ENCODE results near the gene HS6ST3. TPM values are rescaled to one million over a fixed set of nuclear protein-coding genes. Genes with fewer than 3 reads are reported as not detected.

Gene HS6ST3
- total and polyA plus RNA-seq, 8 donors: 0.65 to 3.4 (median 1.8) TPM

DNA sequence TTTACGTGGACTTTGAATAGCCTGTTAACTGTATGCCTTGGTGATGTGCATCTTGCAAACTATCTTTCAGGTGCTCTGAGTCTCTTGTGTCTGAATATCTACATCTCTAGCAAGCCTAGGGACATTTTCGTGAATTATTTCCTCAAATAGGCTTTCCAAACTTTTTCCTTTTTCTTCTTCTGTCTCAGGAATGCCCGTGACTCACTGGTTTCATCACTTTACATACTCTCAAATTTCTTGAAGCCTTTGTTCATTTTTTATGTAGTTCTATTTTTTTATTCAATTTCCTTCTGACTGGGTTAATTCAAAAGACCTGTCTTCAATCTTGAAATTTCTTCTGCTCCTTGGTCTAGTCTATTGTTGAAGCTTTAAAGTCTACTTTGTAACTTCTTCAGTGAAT, 572.1 kb downstream of the HS6ST3 start:
- TF ChIP-seq, protein P1, sequence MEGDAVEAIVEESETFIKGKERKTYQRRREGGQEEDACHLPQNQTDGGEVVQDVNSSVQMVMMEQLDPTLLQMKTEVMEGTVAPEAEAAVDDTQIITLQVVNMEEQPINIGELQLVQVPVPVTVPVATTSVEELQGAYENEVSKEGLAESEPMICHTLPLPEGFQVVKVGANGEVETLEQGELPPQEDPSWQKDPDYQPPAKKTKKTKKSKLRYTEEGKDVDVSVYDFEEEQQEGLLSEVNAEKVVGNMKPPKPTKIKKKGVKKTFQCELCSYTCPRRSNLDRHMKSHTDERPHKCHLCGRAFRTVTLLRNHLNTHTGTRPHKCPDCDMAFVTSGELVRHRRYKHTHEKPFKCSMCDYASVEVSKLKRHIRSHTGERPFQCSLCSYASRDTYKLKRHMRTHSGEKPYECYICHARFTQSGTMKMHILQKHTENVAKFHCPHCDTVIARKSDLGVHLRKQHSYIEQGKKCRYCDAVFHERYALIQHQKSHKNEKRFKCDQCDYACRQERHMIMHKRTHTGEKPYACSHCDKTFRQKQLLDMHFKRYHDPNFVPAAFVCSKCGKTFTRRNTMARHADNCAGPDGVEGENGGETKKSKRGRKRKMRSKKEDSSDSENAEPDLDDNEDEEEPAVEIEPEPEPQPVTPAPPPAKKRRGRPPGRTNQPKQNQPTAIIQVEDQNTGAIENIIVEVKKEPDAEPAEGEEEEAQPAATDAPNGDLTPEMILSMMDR (IDR thresholded peaks at IDR 0.05): no peak
- intact Hi-C loops (cut with DNase I): no loop called here
- H3K27ac ChIP-seq: no peak overlapping the region
- H3K4me1 ChIP-seq: no peaks in the 10 kb centered on the region
- no peak for ATAC-seq
- 74 to 80% methylated on average over 3 of the region's 3 CpGs for WGBS, 2 donors
- no peaks in the 10 kb centered on the region for H3K36me3 ChIP-seq
- no peak for DNase-seq
- no peaks in the 10 kb centered on the region for H3K27me3 ChIP-seq
- no peak overlapping the region for H3K4me3 ChIP-seq
- no peak for FAIRE-seq
- H3K9me3 ChIP-seq: no peaks in the 10 kb centered on the region

DNA sequence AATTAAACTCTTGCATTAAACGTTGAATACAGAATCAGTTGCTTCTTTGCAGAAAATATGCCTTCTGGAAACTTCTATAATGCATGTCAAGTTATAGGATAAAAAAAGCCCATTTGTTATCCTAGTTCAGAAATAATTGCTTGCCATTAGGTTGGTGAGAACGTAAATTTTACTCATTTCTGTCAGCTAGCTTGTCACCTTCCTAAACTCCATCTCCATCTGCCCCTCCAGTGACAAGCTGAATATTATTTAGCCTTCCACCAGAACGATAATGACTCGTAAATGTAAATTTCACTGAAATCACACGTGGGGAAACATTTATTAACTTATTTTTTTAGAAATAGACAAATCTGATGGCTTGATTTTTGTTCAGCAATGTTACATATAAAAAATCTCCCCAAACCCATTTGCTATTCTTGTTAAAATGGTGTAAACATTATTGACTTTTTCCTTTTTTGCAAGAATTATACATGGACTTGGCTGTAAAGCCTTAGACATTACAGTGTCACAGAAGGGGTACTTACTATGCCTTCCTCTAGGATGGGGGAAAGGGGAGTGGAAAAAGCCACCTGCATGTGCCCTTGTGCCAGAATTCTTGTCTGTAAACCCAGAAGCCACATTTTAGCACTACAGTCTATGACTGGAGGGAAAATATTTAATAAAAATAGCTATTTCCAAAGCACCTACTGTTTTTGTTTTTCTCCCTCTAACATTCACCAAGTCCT, 577.5 kb downstream of the HS6ST3 start:
- intact Hi-C loops (cut with DNase I): no loop called here
- FAIRE-seq: no peak
- Histone ChIP-seq H3K4me3 (no peak overlapping the region), H3K9me3 (no peaks in the 10 kb centered on the region), H3K27me3 (no peaks in the 10 kb centered on the region), H3K36me3 (no peaks in the 10 kb centered on the region), H3K4me1 (no peaks in the 10 kb centered on the region), H3K27ac (no peak overlapping the region)
- TF ChIP-seq, protein P1 (IDR thresholded peaks at IDR 0.05): no peak
- DNase-seq: no peak
- 81 to 82% methylated on average over 5 of the region's 5 CpGs for WGBS, 2 donors
- ATAC-seq: no peak

DNA sequence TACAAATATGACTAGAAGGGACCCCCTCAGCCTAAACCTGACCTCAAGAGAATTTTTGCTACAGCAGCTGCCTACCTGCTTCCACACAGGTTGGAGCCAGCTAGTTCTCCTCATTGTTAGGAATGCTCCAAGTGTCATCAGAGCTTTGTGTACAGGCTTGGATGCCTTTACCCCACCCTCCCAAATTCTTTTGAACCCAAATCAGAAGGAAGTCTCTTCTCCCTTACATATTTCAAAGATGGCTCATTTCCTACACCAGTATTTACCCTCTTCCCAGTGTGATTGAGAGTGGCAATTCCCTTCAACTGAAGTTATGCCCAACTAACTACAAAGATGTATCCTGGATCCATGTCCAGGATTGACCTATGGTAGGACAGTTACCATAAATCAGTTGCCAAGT, 581.2 kb downstream of the HS6ST3 start:
- TF ChIP-seq, protein P1 (IDR thresholded peaks at IDR 0.05): no peak
- Histone ChIP-seq H3K4me1 (no peaks in the 10 kb centered on the region), H3K4me3 (no peak overlapping the region), H3K36me3 (no peaks in the 10 kb centered on the region), H3K27me3 (no peaks in the 10 kb centered on the region), H3K27ac (no peak overlapping the region), H3K9me3 (no peaks in the 10 kb centered on the region)
- DNase-seq (no peak), FAIRE-seq (no peak), ATAC-seq (no peak)
- intact Hi-C loops (cut with DNase I): no loop called here

DNA sequence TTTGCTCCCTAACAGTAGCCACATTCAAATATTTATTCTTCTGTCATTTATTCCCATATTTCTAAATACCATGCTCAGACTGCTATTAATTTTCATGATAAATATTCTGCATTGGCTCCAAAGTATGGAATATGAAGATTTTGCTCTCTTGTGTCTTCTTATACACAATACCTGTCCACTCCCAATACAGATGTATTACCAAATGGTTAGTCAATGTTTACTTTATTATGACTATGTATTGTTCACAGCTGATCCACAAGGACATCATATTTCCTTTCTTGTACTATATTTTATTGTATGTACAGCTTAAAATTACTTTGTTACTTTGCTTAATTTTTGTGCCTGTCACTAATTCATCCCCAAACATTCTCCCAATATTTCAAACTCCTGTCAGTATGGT, 582.1 kb downstream of the HS6ST3 start:
- Histone ChIP-seq H3K9me3 (no peaks in the 10 kb centered on the region), H3K4me1 (no peaks in the 10 kb centered on the region), H3K4me3 (no peak overlapping the region), H3K27me3 (no peaks in the 10 kb centered on the region), H3K36me3 (no peaks in the 10 kb centered on the region), H3K27ac (no peak overlapping the region)
- TF ChIP-seq, protein P1 (IDR thresholded peaks at IDR 0.05): no peak
- no peak for FAIRE-seq
- ATAC-seq: no peak
- intact Hi-C loops (cut with DNase I): no loop called here
- no peak for DNase-seq

DNA sequence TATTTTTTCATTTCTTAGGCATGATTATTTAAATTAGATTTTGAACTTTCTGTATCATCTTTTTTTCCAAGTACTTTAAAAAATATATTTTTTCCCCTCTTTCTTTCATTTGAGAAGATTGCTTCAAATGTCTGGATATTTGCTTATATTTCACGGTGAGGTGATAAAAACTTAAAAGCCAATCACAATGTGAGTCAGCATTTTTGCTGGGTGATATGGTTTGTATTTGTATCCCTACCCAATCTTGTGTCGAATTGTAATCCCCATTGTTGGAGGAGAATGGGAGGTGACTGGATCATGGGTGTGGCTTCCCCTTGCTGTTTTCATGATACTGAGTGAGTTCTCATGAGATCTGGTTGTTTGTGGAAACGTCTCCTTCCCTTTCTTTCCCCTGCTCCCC, 583.9 kb downstream of the HS6ST3 start:
- 81 to 83% methylated on average over 3 of the region's 3 CpGs for WGBS, 2 donors
- no peak overlapping the region for H3K4me3 ChIP-seq
- DNase-seq: no peak
- H3K27ac ChIP-seq: no peak overlapping the region
- H3K36me3 ChIP-seq: no peaks in the 10 kb centered on the region
- intact Hi-C loops (cut with DNase I): no loop called here
- FAIRE-seq: no peak
- H3K4me1 ChIP-seq: no peaks in the 10 kb centered on the region
- H3K27me3 ChIP-seq: no peaks in the 10 kb centered on the region
- TF ChIP-seq, protein P1 (IDR thresholded peaks at IDR 0.05): no peak
- ATAC-seq: no peak
- no peaks in the 10 kb centered on the region for H3K9me3 ChIP-seq
